Measurements from ENCODE around the gene ANKH. TPM values are rescaled to one million over a fixed set of nuclear protein-coding genes. Genes with fewer than 3 reads are reported as not detected.
A peak's percentile ranks its signal among the peaks of the same experiment; 100 is the strongest.

The ANKH gene
- polyA plus RNA-seq, 3 donors, result 2.4 to 6.3 (median 3.1) TPM

DNA sequence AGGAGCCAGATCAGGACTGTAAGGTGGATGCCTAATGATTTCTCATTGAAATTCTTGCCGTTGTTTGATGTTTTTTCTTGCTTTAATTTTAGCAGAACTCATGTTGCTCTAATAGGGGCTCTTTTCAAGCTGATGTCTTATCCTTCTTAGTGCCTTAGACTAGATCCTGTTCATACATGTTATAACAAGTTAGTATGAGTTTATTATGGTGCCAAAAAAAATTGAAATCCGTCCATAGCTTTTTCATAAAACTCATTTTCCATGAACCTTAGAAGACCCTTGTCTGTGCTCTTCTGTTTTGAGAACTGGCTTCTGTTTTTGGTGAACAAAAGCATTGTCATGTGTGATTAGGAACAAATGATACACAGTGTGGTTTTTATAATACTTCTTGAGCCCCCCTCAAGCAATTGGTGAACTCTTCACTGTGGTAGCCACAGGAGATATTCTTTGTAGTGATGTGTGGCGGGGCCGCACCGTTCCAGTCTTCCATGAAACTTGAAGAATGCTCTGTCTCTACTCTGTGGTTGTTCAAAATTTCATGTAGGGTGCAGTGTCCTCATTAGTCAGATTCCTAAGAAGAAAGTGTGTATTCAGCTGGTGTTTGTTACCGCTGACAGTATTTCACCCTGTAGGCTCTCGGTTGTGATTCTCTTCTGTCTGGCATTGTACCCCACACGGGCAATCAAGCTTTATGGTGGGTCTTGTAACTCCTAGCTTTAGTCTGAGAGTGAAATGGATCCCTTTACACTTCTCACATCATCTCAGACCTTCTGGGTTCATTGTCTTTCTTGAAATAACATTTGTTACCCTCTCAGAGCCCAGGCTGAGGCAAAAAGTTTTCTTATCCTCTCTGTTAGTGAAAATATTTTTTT, 196.4 kb downstream of the ANKH start:
- Histone ChIP-seq H2AFZ (ENCODE audit: insufficient read depth, low read depth, low read length, poor library complexity, severe bottlenecking) (no peak overlapping the region), H4K20me1 (ENCODE audit: insufficient read depth, low read length) (peaks cover 98% of the 10 kb centered on the region), H3K36me3 (replicated peaks in 1 of 2; ENCODE audit: control insufficient read depth in 1 of 2, insufficient read depth in 2 of 2, low read length in 2 of 2) (peaks cover 11 to 44% of the 10 kb centered on the region in 2 donors), H3K4me2 (replicated peaks; ENCODE audit: extremely low read depth, low read length, poor library complexity, severe bottlenecking) (peak overlapping the region; percentile 65), H3K9ac (ENCODE audit: insufficient read depth, low read length, poor library complexity, severe bottlenecking) (peak overlapping the region; percentile 29), H3K27me3 (ENCODE audit: control insufficient read depth in 2 of 2, insufficient read depth in 2 of 2, low read length in 2 of 2) (no peaks in the 10 kb centered on the region), H3K4me1 (ENCODE audit: control insufficient read depth in 1 of 2, insufficient read depth in 2 of 2, low read length in 2 of 2) (peaks cover 49 to 54% of the 10 kb centered on the region in 2 donors), H3K9me3 (replicated peaks in 1 of 2; ENCODE audit: control insufficient read depth in 1 of 2, insufficient read depth in 1 of 2, low read length in 2 of 2) (no peaks in the 10 kb centered on the region), H3K4me3 (replicated peaks in 1 of 3; ENCODE audit: low read depth in 2 of 3, low read length in 3 of 3) (peak overlapping the region in 1 of 3 experiments; percentile 45), H3K79me2 (ENCODE audit: insufficient read depth, low read length) (peaks cover 89% of the 10 kb centered on the region), H3K27ac (ENCODE audit: low read depth in 1 of 2, low read length in 2 of 2) (peak overlapping the region in 1 of 2 donors; percentile 77)
- Mint-ChIP-seq H3K4me1 (peaks cover 63% of the 10 kb centered on the region), H3K36me3 (peaks cover 43 to 59% of the 10 kb centered on the region in 2 donors), H3K9me3 (peaks cover 0 to 3% (median 0%) of the 10 kb centered on the region in 7 donors), H3K4me3 (peak overlapping the region in 1 of 2 donors; percentile 60), H3K27ac (peak overlapping the region; percentile 42 to 93 (median 82)), H3K27me3 (ENCODE audit: low read depth in 3 of 3) (peaks cover 0 to 2% (median 0%) of the 10 kb centered on the region in 3 donors)
- intact Hi-C loops (cut with micrococcal nuclease), result no loop called here
- no peak for DNase-seq
- 100% methylated on average over 1 of the region's 8 CpGs for WGBS (ENCODE audit: insufficient coverage)
- TF ChIP-seq, protein P1, sequence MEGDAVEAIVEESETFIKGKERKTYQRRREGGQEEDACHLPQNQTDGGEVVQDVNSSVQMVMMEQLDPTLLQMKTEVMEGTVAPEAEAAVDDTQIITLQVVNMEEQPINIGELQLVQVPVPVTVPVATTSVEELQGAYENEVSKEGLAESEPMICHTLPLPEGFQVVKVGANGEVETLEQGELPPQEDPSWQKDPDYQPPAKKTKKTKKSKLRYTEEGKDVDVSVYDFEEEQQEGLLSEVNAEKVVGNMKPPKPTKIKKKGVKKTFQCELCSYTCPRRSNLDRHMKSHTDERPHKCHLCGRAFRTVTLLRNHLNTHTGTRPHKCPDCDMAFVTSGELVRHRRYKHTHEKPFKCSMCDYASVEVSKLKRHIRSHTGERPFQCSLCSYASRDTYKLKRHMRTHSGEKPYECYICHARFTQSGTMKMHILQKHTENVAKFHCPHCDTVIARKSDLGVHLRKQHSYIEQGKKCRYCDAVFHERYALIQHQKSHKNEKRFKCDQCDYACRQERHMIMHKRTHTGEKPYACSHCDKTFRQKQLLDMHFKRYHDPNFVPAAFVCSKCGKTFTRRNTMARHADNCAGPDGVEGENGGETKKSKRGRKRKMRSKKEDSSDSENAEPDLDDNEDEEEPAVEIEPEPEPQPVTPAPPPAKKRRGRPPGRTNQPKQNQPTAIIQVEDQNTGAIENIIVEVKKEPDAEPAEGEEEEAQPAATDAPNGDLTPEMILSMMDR (IDR thresholded peaks at IDR 0.05), result no peak

DNA sequence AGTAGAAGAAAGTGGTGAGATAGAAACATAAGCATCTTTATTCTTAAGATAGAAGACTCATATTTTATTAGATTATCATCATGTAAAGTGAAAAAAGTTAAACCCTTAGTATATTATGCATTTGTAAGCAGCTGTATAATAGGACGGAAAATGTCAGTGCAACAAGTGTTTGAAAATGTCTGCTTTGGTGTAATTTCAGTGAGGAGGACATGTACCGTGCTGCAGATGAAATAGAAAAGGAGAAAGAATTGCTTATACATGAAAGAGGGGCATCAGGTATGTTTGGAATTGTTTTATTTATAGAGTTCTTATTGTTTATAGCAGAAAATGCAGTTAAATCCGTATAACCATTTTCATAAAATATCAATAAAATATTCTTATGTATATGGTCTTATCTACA, 198.1 kb downstream of the ANKH start:
- Mint-ChIP-seq H3K4me3 (no peak overlapping the region), H3K9me3 (peaks cover 0 to 3% (median 0%) of the 10 kb centered on the region in 7 donors), H3K27me3 (ENCODE audit: low read depth in 3 of 3) (peaks cover 0 to 2% (median 0%) of the 10 kb centered on the region in 3 donors), H3K36me3 (peaks cover 31 to 50% of the 10 kb centered on the region in 2 donors), H3K4me1 (peaks cover 69% of the 10 kb centered on the region), H3K27ac (no peak overlapping the region)
- Histone ChIP-seq H4K20me1 (ENCODE audit: insufficient read depth, low read length) (peaks cover 100% of the 10 kb centered on the region), H3K27ac (ENCODE audit: low read depth in 1 of 2, low read length in 2 of 2) (no peak overlapping the region), H3K36me3 (replicated peaks in 1 of 2; ENCODE audit: control insufficient read depth in 1 of 2, insufficient read depth in 2 of 2, low read length in 2 of 2) (peaks cover 2 to 28% of the 10 kb centered on the region in 2 donors), H3K4me2 (replicated peaks; ENCODE audit: extremely low read depth, low read length, poor library complexity, severe bottlenecking) (no peak overlapping the region), H3K27me3 (ENCODE audit: control insufficient read depth in 2 of 2, insufficient read depth in 2 of 2, low read length in 2 of 2) (no peaks in the 10 kb centered on the region), H3K9ac (ENCODE audit: insufficient read depth, low read length, poor library complexity, severe bottlenecking) (no peak overlapping the region), H2AFZ (ENCODE audit: insufficient read depth, low read depth, low read length, poor library complexity, severe bottlenecking) (no peak overlapping the region), H3K9me3 (replicated peaks in 1 of 2; ENCODE audit: control insufficient read depth in 1 of 2, insufficient read depth in 1 of 2, low read length in 2 of 2) (no peaks in the 10 kb centered on the region), H3K4me1 (ENCODE audit: control insufficient read depth in 1 of 2, insufficient read depth in 2 of 2, low read length in 2 of 2) (peaks cover 49 to 54% of the 10 kb centered on the region in 2 donors), H3K79me2 (ENCODE audit: insufficient read depth, low read length) (peaks cover 93% of the 10 kb centered on the region), H3K4me3 (replicated peaks in 1 of 3; ENCODE audit: low read depth in 2 of 3, low read length in 3 of 3) (no peak overlapping the region)
- 100% methylated on average over 1 of the region's 3 CpGs for WGBS (ENCODE audit: insufficient coverage)
- DNase-seq, result no peak
- TF ChIP-seq, protein P1 (IDR thresholded peaks at IDR 0.05), result no peak
- intact Hi-C loops (cut with micrococcal nuclease), result no loop called here
